ENCODE data around the gene SCAMP5. TPM values are rescaled to one million over a fixed set of nuclear protein-coding genes. Genes with fewer than 3 reads are reported as not detected.
A peak's percentile ranks its signal among the peaks of the same experiment; 100 is the strongest.

Gene SCAMP5
- total and polyA plus RNA-seq, 2 of the 13 experiments (the other 11 are each of a cell fraction or from before 2014, with no cell fraction given), result 34.3 to 49.0 TPM

DNA sequence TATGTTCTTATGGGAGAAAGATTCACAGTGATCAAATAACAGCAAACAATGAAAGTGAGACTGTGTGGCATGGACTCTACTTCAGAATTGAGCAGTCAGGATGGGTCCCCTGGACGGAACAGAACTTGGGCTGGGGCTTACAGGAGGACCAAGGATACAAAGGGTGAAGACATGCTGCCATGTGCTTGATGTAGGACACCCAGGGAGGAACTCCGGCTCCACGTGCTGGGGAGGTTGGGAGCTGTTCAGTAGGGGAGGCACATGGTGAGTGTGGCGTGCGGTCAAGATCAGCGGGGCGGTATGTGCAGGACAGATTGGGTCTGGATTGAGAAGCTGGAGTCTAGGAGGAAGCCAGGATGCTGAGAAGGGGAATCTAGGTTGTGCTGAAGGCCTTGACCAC, 60.7 kb downstream of the SCAMP5 start:
- Histone ChIP-seq H3K79me2 (ENCODE audit: insufficient read depth, low read length) (no peaks in the 10 kb centered on the region), H3K9me3 (ENCODE audit: low read length) (no peaks in the 10 kb centered on the region), H3K4me2 (ENCODE audit: low read depth, low read length) (no peak overlapping the region), H3K27ac (ENCODE audit: extremely low read length, insufficient read depth, low read length) (no peak overlapping the region), H2AFZ (ENCODE audit: low read length) (no peak overlapping the region), H3K36me3 (replicated peaks in 1 of 2; ENCODE audit: control insufficient read depth in 1 of 2, insufficient read depth in 2 of 2, low read length in 2 of 2) (no peaks in the 10 kb centered on the region), H3K27me3 (ENCODE audit: control insufficient read depth in 1 of 2, insufficient read depth in 2 of 2, low read length in 2 of 2) (no peaks in the 10 kb centered on the region), H4K20me1 (ENCODE audit: insufficient read depth, low read length) (no peaks in the 10 kb centered on the region), H3K4me3 (replicated peaks in 1 of 3; ENCODE audit: insufficient read depth in 1 of 3, low read depth in 2 of 3, low read length in 3 of 3) (no peak overlapping the region), H3K9ac (ENCODE audit: insufficient read depth, low read depth, low read length) (no peak overlapping the region), H3K4me1 (ENCODE audit: insufficient read depth, low read length) (peaks cover 74% of the 10 kb centered on the region)
- no TSS peak for BruUV-seq (replicated peaks)
- in situ Hi-C loops (cut with HindIII; ENCODE audit: extremely low pct_ligation_motif_present, low pct_unique_long_range_greater_than_20kb), result no loop called here
- WGBS (ENCODE audit: low lambda C conversion rate), result 95% methylated on average over 7 of the region's 7 CpGs
- ChIA-PET CTCF (ENCODE audit: low intra/inter-chr PET ratio, low total read pairs) (no interaction called here), POLR2A (interaction anchor here (3.5 kb wide), 1 partner anchor 13 kb away, joined by 21 read pairs; no protein-coding TSS in a partner anchor)
- TF ChIP-seq ZNF713 (CRISPR knock-in tag; IDR thresholded peaks at IDR 0.05) (no peak), MYC (CRISPR knock-in tag; IDR thresholded peaks at IDR 0.05; ENCODE audit: borderline replicate concordance) (peak; percentile 28; the same call in 1 of the 2 replicates), ZNF687 (CRISPR knock-in tag; IDR thresholded peaks at IDR 0.05) (peak; percentile 28; the same call in 1 of the 2 replicates)
- DNase-seq (ENCODE audit: low spot score), result no peak
- no peak for FAIRE-seq
- intact Hi-C loops (cut with micrococcal nuclease; ENCODE audit: unreplicated experiment), result no loop called here
- ATAC-seq, result no peak

Measured in HepG2 (cell line).